ENCODE data around the gene MFSD6L. TPM values are rescaled to one million over a fixed set of nuclear protein-coding genes. Genes with fewer than 3 reads are reported as not detected.
"Not testable (repeated sequence)": the region's sequence is repeated elsewhere in the genome, so short reads cannot be mapped to it uniquely, and the experiment has no call there.

The MFSD6L gene
- total RNA-seq, 1 donor from 2014 or later = not detected

- DNase-seq (ENCODE audit: low read depth, low spot score) = no peak
Observed at GRCh38 chr17:8825802-8826201, 26.6 kb upstream of the MFSD6L start.

GRCh38 chr17:8823279-8823678 is 24.1 kb upstream of the MFSD6L start:
- DNase-seq (ENCODE audit: low read depth, low spot score) = no peak

- no peak for DNase-seq (ENCODE audit: low read depth, low spot score)
Observed at GRCh38 chr17:8822401-8823035, 23.4 kb upstream of the MFSD6L start.

- DNase-seq (ENCODE audit: low read depth, low spot score) = no peak
Observed at GRCh38 chr17:8821446-8822105, 22.4 kb upstream of the MFSD6L start.

GRCh38 chr17:8820311-8821010 is 21.3 kb upstream of the MFSD6L start:
- DNase-seq (ENCODE audit: low read depth, low spot score) = no peak

GRCh38 chr17:8818654-8819330 is 19.6 kb upstream of the MFSD6L start:
- no peak for DNase-seq (ENCODE audit: low read depth, low spot score)

GRCh38 chr17:8818047-8818446 is 18.9 kb upstream of the MFSD6L start:
- DNase-seq (ENCODE audit: low read depth, low spot score) = no peak

GRCh38 chr17:8806926-8807550 is 7.9 kb upstream of the MFSD6L start:
- DNase-seq (ENCODE audit: low read depth, low spot score) = no peak

- no peak for DNase-seq (ENCODE audit: low read depth, low spot score)
Observed at GRCh38 chr17:8806253-8806925, 7.2 kb upstream of the MFSD6L start.

- not testable (repeated sequence) for DNase-seq (ENCODE audit: low read depth, low spot score)
Observed at GRCh38 chr17:8805396-8805795, 6.2 kb upstream of the MFSD6L start.

- no peak for DNase-seq (ENCODE audit: low read depth, low spot score)
Observed at GRCh38 chr17:8803531-8804420, 4.6 kb upstream of the MFSD6L start.

GRCh38 chr17:8801135-8801840 is 2.1 kb upstream of the MFSD6L start:
- no peak for DNase-seq (ENCODE audit: low read depth, low spot score)

- DNase-seq (ENCODE audit: low read depth, low spot score) = no peak
Observed at GRCh38 chr17:8800656-8801055, 1.5 kb upstream of the MFSD6L start.

- DNase-seq (ENCODE audit: low read depth, low spot score) = no peak
Observed at GRCh38 chr17:8799570-8800212, 526 bp upstream of the MFSD6L start.

GRCh38 chr17:8798176-8798845 is 854 bp downstream of the MFSD6L start:
- DNase-seq (ENCODE audit: low read depth, low spot score) = no peak

- no peak for DNase-seq (ENCODE audit: low read depth, low spot score)
Observed at GRCh38 chr17:8797621-8798175, 1.5 kb downstream of the MFSD6L start.

GRCh38 chr17:8794636-8795035 is 4.5 kb downstream of the MFSD6L start:
- no peak for DNase-seq (ENCODE audit: low read depth, low spot score)

GRCh38 chr17:8793649-8794048 is 5.5 kb downstream of the MFSD6L start:
- DNase-seq (ENCODE audit: low read depth, low spot score) = no peak

All from pulmonary artery endothelial cell (primary cell).